KMS-11 (cell line): ENCODE results near the gene RASA3.

Source experiments
- H2AFZ ChIP-seq: fragments of 200-600 bp; sonication (generic); 2 replicates; pipeline ENCODE4 v1.6.1; 2016; ENCODE audit warnings: antibody characterized with exemption, mixed run types, low read depth
- H3K27ac ChIP-seq: fragments of 200-600 bp; sonication (generic); 2 replicates; pipeline ENCODE4 v1.6.1; 2016; ENCODE audit warnings: mild to moderate bottlenecking, mixed run types
- H3K27me3 ChIP-seq: fragments of 200-600 bp; sonication (generic); 2 replicates; pipeline ENCODE4 v1.6.1; 2017; ENCODE audit warnings: mild to moderate bottlenecking, low read depth, mixed run types, moderate library complexity; ENCODE audit not compliant: insufficient read depth
- H3K36me3 ChIP-seq: fragments of 200-600 bp; sonication (generic); 2 replicates; pipeline ENCODE4 v1.6.1; 2017; ENCODE audit warnings: mild to moderate bottlenecking, mixed run types; ENCODE audit not compliant: insufficient read depth
- H3K4me1 ChIP-seq: fragments of 200-600 bp; sonication (generic); 2 replicates; pipeline ENCODE4 v1.6.1; 2016; ENCODE audit warnings: mild to moderate bottlenecking, low read depth, mixed run types; ENCODE audit not compliant: poor library complexity, severe bottlenecking
- H3K4me2 ChIP-seq: fragments of 200-600 bp; sonication (generic); 2 replicates; pipeline ENCODE4 v1.7.0; 2016; ENCODE audit warnings: mild to moderate bottlenecking, mixed run types
- H3K4me3 ChIP-seq: fragments of 200-600 bp; sonication (generic); IDR thresholded peaks from 2 replicates; pipeline ENCODE4 v1.6.1; 2017; ENCODE audit warnings: low read depth, low read length, mixed read lengths; ENCODE audit not compliant: insufficient read depth
- H3K79me2 ChIP-seq: fragments of 200-600 bp; sonication (generic); 2 replicates; pipeline ENCODE4 v1.6.1; 2016; ENCODE audit warnings: low read depth, mixed run types; ENCODE audit not compliant: insufficient read depth
- H3K9ac ChIP-seq: fragments of 200-600 bp; sonication (generic); 2 replicates; pipeline ENCODE4 v1.6.1; 2016; ENCODE audit warnings: mild to moderate bottlenecking, mixed run types
- H4K20me1 ChIP-seq: fragments of 200-600 bp; sonication (generic); 2 replicates; pipeline ENCODE4 v1.6.1; 2016; ENCODE audit warnings: mild to moderate bottlenecking, mixed run types; ENCODE audit not compliant: insufficient read depth
- CTCF ChIP-seq: fragments of 200-600 bp; sonication (generic); conservative IDR thresholded peaks from 2 replicates; pipeline ENCODE4 v1.6.1; 2017; ENCODE audit warnings: low read depth, mild to moderate bottlenecking, antibody characterized with exemption, low read length, moderate library complexity, mixed read lengths

The RASA3 gene

GRCh38 chr13:114142137-114142550, 9.7 kb upstream of the RASA3 start:
- Histone ChIP-seq H3K9ac (no peak overlapping the region), H3K27me3 (no peaks in the 10 kb centered on the region), H3K4me3 (no peak overlapping the region), H3K79me2 (no peaks in the 10 kb centered on the region), H4K20me1 (no peaks in the 10 kb centered on the region), H3K4me2 (no peak overlapping the region), H3K36me3 (no peaks in the 10 kb centered on the region), H3K27ac (no peak overlapping the region), H3K4me1 (no peaks in the 10 kb centered on the region), H2AFZ (no peak overlapping the region)
- no peak for TF ChIP-seq CTCF

- no peaks in the 10 kb centered on the region for H3K4me1 ChIP-seq
- H4K20me1 ChIP-seq, result no peaks in the 10 kb centered on the region
- H3K79me2 ChIP-seq, result no peaks in the 10 kb centered on the region
- no peak overlapping the region for H3K27ac ChIP-seq
- no peak overlapping the region for H3K4me3 ChIP-seq
- no peak for TF ChIP-seq CTCF
- H3K9ac ChIP-seq, result no peak overlapping the region
- H3K4me2 ChIP-seq, result no peak overlapping the region
- no peaks in the 10 kb centered on the region for H3K36me3 ChIP-seq
- H2AFZ ChIP-seq, result no peak overlapping the region
- H3K27me3 ChIP-seq, result no peaks in the 10 kb centered on the region
Observed at GRCh38 chr13:114141261-114141996, 9.0 kb upstream of the RASA3 start.

- H3K79me2 ChIP-seq, result no peaks in the 10 kb centered on the region
- H3K27me3 ChIP-seq, result no peaks in the 10 kb centered on the region
- H3K9ac ChIP-seq, result no peak overlapping the region
- H3K27ac ChIP-seq, result no peak overlapping the region
- no peak overlapping the region for H3K4me3 ChIP-seq
- H2AFZ ChIP-seq, result no peak overlapping the region
- H3K36me3 ChIP-seq, result no peaks in the 10 kb centered on the region
- H4K20me1 ChIP-seq, result no peaks in the 10 kb centered on the region
- no peak for TF ChIP-seq CTCF
- no peaks in the 10 kb centered on the region for H3K4me1 ChIP-seq
- H3K4me2 ChIP-seq, result no peak overlapping the region
Observed at GRCh38 chr13:114140906-114141250, 8.5 kb upstream of the RASA3 start.

GRCh38 chr13:114140131-114140905, 7.9 kb upstream of the RASA3 start:
- no peak overlapping the region for H2AFZ ChIP-seq
- H3K79me2 ChIP-seq, result no peaks in the 10 kb centered on the region
- no peak for TF ChIP-seq CTCF
- no peaks in the 10 kb centered on the region for H3K4me1 ChIP-seq
- H3K27me3 ChIP-seq, result no peaks in the 10 kb centered on the region
- H3K4me3 ChIP-seq, result no peak overlapping the region
- H3K27ac ChIP-seq, result no peak overlapping the region
- H3K36me3 ChIP-seq, result no peaks in the 10 kb centered on the region
- no peaks in the 10 kb centered on the region for H4K20me1 ChIP-seq
- H3K9ac ChIP-seq, result no peak overlapping the region
- H3K4me2 ChIP-seq, result no peak overlapping the region
